Sciatic nerve (tissue), 2 donors: Measurements from ENCODE around the gene AK5. TPM values are rescaled to one million over a fixed set of nuclear protein-coding genes. Genes with fewer than 3 reads are reported as not detected.
"Not testable (repeated sequence)": the region's sequence is repeated elsewhere in the genome, so short reads cannot be mapped to it uniquely, and the experiment has no call there.

Source experiments
- ATAC-seq: fragments of 200-7000 bp; cut with Tn5 transposase; one replicate; pipeline ENCODE4 v1.9.1; 2020; ENCODE audit warnings: mild to moderate bottlenecking, moderate library complexity
- DNase-seq: peaks from one replicate; pipeline ENCODE4 v3.0.0-alpha.2; 2020; ENCODE audit warnings: low spot score
- intact Hi-C: fragments of 100-400 bp; cut with DNase I; formaldehyde crosslinking; loops from one replicate; pipeline ENCODE4 v1.14.2; 2022
- total RNA-seq: library from RNA; stranded (reverse); fragmentation: NEBNext Ultra II Directional; extraction: Animal tissue kit (Norgen Biotek cat#: 25700); gene quantifications from one replicate; pipeline ENCODE4 v1.2.1, GENCODE V29; 2021
- donor health status: DM: no; HTN: no; CAD: no.
- donor health status: DM: no; HTN: no; CAD: no.

AK5 gene
- total RNA-seq, 1 donor from 2014 or later, result 47.1 TPM

GRCh38 chr1:77468257-77468948, 186.6 kb downstream of the AK5 start:
- DNase-seq (no peak), ATAC-seq (no peak)
- intact Hi-C loops, result no loop called here

GRCh38 chr1:77468949-77469710, 187.3 kb downstream of the AK5 start:
- no peak for DNase-seq
- intact Hi-C loops, result no loop called here
- ATAC-seq, result no peak

GRCh38 chr1:77471691-77472090, 189.9 kb downstream of the AK5 start:
- no peak for ATAC-seq
- intact Hi-C loops, result no loop called here
- DNase-seq, result no peak

DNA sequence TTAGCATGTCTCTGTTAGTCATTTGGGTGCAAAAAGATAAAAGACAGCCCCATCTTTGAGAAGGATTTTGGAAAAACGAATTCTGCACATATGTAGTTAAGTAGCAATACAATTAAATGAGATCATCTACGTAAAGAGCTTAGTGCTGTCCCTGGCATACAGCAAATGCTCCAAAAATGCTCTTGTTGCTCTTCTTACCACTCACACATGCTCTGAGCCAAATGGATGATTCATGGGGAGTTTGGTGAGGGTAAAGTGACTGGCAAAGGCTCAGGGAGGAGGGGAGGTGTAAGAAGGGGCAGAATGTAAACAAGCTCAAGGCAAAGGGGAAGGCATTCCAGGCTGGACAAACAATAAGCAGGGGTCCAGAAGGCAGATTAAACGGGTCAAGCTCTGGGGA, 191.9 kb downstream of the AK5 start:
- intact Hi-C loops, result no loop called here
- no peak for DNase-seq
- no peak for ATAC-seq

GRCh38 chr1:77475641-77476040, 193.8 kb downstream of the AK5 start:
- intact Hi-C loops, result no loop called here
- ATAC-seq, result no peak

DNA sequence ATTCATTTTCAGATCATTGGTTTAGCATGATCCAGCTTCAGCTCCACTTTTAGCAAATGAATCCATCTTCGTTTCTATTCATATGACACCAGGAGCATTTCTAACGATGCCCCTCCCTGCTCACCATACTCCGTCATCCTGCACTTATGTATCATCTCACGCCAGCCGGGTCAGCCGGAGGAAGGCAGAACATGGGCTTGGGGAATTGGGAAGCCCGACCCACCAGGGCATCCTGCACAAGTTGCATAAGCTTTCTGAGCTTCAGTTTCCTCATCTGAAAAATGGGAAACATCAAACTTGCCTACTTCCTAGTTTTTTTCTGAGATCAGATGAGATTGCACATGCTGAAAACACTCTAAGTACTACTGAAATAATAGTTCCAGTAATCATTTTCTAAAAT, 194.7 kb downstream of the AK5 start:
- intact Hi-C loops, result no loop called here

More at GRCh38 chr1:77475641-77476040, 193.8 kb downstream of the AK5 start:
- no peak for DNase-seq

DNA sequence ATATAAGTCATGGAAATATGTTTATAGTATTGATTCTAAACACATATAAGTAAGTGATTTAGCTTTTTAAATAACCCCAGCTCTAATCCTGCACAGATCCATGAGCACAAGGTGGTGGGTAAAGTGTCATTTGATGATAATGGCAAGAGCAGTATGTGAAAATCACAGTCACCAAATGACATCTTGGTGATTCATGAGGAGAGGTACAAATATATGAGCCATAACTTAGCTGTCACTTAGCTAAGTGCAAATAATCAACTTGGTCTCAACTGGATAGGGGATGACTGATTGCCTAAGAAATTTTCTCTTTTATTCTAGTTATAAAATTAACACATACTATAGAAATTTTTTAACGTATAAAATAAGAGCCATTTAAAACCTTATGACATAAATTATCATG, 202.5 kb downstream of the AK5 start:
- DNase-seq (no peak), ATAC-seq (no peak)
- intact Hi-C loops, result no loop called here

More for the DNA sequence above, 194.7 kb downstream of the AK5 start:
- no peak for ATAC-seq
- DNase-seq, result no peak

GRCh38 chr1:77484926-77485325, 203.1 kb downstream of the AK5 start:
- no peak for DNase-seq
- no peak for ATAC-seq
- intact Hi-C loops, result no loop called here

DNA sequence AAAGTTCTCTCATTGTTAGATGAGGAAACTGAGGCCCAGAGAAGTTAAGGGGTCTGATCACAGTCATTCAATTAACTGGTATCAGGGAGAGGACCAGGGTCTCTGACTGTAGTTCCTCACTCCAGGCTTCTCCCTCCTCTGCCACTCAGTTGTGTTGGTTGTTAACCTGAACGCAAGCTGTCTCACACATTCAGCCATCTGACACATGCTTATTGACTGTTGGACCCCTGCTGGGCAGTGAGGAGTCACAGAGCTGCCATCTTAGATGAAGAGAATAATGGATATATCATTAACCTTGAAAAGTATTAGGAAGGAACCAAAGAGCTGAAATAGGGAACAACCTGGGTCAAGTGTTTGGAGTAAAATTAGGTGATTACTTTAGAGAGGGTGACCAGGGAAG, 205.8 kb downstream of the AK5 start:
- DNase-seq (no peak), ATAC-seq (no peak)
- intact Hi-C loops, result no loop called here

GRCh38 chr1:77489910-77490309, 208.1 kb downstream of the AK5 start:
- intact Hi-C loops, result no loop called here
- DNase-seq, result no peak
- ATAC-seq, result no peak

GRCh38 chr1:77494026-77494425, 212.2 kb downstream of the AK5 start:
- no peak for ATAC-seq
- no peak for DNase-seq
- intact Hi-C loops, result no loop called here

- no peak for ATAC-seq
- intact Hi-C loops, result no loop called here
- no peak for DNase-seq
These were observed 217.1 kb downstream of the AK5 start for GRCh38 chr1:77498918-77499317.

DNA sequence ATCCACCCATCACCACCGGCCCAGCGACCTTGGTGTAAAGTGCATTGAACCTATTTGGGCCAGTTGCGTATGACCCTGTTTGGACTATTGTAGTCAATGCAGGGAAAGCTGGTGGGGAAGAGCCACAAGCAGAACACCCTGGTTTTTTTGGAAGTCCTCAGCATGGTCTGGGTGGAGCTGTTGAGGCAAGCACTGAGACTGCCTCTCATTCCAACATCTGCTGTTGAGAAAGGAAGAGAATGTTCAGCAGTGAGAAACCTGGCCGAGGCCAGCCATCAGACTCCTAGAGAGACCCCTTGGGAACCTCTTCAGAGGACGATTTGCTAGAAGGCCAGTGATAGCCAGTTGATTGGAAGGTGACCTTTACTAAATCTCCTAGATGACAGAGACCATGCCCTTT, 217.6 kb downstream of the AK5 start:
- DNase-seq (no peak), ATAC-seq (no peak)
- intact Hi-C loops, result no loop called here

- intact Hi-C loops, result no loop called here
- ATAC-seq (no peak), DNase-seq (no peak)
These were observed 223.2 kb downstream of the AK5 start for GRCh38 chr1:77504986-77505385.

DNA sequence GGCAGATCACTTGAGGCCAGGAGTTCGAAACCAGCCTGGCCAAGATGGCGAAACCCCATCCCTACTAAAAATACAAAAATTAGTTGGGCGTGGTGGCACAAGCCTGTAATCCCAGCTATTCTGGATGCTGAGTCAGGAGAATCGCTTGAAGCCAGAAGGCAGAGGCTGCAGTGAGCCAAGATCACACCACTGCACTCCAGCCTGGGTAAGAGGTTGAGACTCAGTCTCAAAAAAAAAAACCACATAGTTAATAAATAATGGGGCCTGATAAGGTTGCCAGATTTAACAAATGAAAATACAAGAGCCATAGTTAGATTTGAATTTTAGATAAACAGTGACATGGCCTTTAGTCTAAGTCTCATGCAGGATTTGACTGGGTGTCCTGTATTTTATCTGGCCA, 225.0 kb downstream of the AK5 start:
- intact Hi-C loops, result no loop called here
- ATAC-seq (no peak), DNase-seq (no peak)

DNA sequence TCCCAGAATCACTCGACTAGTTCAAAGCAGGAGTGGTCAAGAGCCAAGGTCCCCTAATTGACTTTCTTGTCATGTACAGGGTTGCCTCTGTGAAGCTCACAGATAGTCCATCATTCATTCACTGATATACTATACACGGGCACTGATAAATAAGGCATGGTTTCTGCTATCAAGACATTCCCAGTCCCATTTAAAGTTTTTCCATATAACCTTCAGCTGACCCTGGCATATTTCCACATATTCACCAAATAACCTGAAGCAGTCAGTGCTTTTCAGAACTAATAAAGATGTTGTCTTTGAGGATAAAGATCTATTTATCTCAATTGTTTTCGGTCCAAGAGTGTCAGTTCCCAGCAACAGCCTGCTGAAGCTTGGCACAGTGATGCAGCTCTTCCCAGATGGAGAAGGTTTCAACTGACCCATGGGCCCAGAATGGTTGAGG, 227.3 kb downstream of the AK5 start:
- DNase-seq (no peak), ATAC-seq (peak; percentile 56)
- intact Hi-C loops, result no loop called here

DNA sequence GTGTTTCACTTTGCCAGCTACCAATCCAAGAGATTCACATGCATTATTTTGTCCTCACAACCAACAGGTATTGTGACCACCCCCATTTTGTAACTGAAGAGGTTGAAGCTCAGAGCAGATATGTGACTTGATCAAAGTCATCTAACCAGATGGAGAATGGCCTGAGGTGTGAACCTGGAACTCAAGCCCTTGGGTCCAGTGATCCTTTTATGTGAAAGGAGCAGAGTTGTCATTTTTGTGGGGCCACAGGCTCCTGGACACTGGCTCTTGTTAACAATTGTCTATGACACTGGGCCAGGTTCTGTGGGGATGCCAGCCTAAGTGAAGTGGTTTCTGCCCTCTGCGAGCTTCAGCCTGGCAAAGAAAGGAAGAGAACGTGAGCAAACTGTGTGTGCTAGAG, 228.1 kb downstream of the AK5 start:
- DNase-seq (no peak), ATAC-seq (no peak)
- intact Hi-C loops, result no loop called here

- intact Hi-C loops, result no loop called here
- DNase-seq, result no peak
- ATAC-seq, result no peak
These were observed 229.6 kb downstream of the AK5 start for GRCh38 chr1:77511440-77511840.

GRCh38 chr1:77512650-77513049, 230.8 kb downstream of the AK5 start:
- DNase-seq, ATAC-seq, intact Hi-C loops: not testable (repeated sequence)

- intact Hi-C loops, result no loop called here
- no peak for DNase-seq
- ATAC-seq, result peak; percentile 83
These were observed 232.3 kb downstream of the AK5 start for GRCh38 chr1:77513839-77514763.
